Peyer's patch (tissue), 4 donors: ENCODE results near the gene NCR2. TPM values are rescaled to one million over a fixed set of nuclear protein-coding genes. Genes with fewer than 3 reads are reported as not detected.
"Not testable (repeated sequence)": the region's sequence is repeated elsewhere in the genome, so short reads cannot be mapped to it uniquely, and the experiment has no call there.

ENCODE experiments used
- DNase-seq, 3 donors: peaks; one replicate each; pipeline ENCODE4 v3.0.0-alpha.2; 2017 to 2019
- H3K27ac ChIP-seq, 4 donors: fragments of 200-600 bp; sonication (generic); one replicate each; pipeline ENCODE4 v1.5.1; 2016 to 2019
- H3K27me3 ChIP-seq, 2 donors: fragments of 200-600 bp; sonication (generic); one replicate each; pipeline ENCODE4 v1.5.1; 2019
- H3K36me3 ChIP-seq, 3 donors: fragments of 200-600 bp; sonication (generic); one replicate each; pipeline ENCODE4 v1.5.1; 2016 to 2019
- H3K4me1 ChIP-seq, 4 donors: fragments of 200-600 bp; sonication (generic); one replicate each; pipeline ENCODE4 v1.5.1; 2016 to 2019
- H3K4me3 ChIP-seq, 4 donors: fragments of 200-600 bp; sonication (generic); 1 replicate in 3 of 4; 2 replicates in 1 of 4; pipeline ENCODE4 v1.5.1; 2016 to 2019; ENCODE audit warnings: mild to moderate bottlenecking in 1 of 4
- H3K9me3 ChIP-seq, 4 donors: fragments of 200-600 bp; sonication (generic); one replicate each; pipeline ENCODE4 v1.5.1; 2016 to 2019; ENCODE audit warnings: mild to moderate bottlenecking in 1 of 4
- CTCF ChIP-seq, 6 experiments: fragments of 450-650 bp in 4 of 6; fragments of 200-600 bp in 2 of 6; sonication (generic) in 1 of 6; IDR thresholded peaks; one replicate each; pipeline ENCODE4 v1.5.1; 2017 to 2019; ENCODE audit warnings: antibody characterized with exemption in 6 of 6, mild to moderate bottlenecking in 3 of 6, moderate library complexity in 1 of 6
- POLR2A ChIP-seq, 2 donors: fragments of 450-650 bp; IDR thresholded peaks; one replicate each; pipeline ENCODE4 v1.5.1; 2017; ENCODE audit warnings: antibody characterized with exemption in 2 of 2, mild to moderate bottlenecking in 2 of 2, moderate library complexity in 2 of 2
- total RNA-seq, 4 donors: library from RNA; depleted of rRNA; stranded (reverse); fragments of >200 nt; gene quantifications; one replicate each; pipeline ENCODE4 v1.1.0, GENCODE V29; 2016

The NCR2 gene
- total RNA-seq, 4 donors from 2014 or later: not detected

GRCh38 chr6:41291717-41292116 lies 43.7 kb upstream of the NCR2 start:
- DNase-seq: no peak
- Histone ChIP-seq H3K27me3 (no peaks in the 10 kb centered on the region), H3K9me3 (no peaks in the 10 kb centered on the region), H3K4me3 (no peak overlapping the region), H3K36me3 (no peaks in the 10 kb centered on the region), H3K4me1 (no peaks in the 10 kb centered on the region), H3K27ac (no peak overlapping the region)
- TF ChIP-seq CTCF (IDR thresholded peaks at IDR 0.05) (no peak), POLR2A (IDR thresholded peaks at IDR 0.05) (no peak)

GRCh38 chr6:41294214-41294872 lies 41.1 kb upstream of the NCR2 start:
- TF ChIP-seq POLR2A (IDR thresholded peaks at IDR 0.05) (no peak), CTCF (IDR thresholded peaks at IDR 0.05) (no peak)
- Histone ChIP-seq H3K4me1 (peaks cover 0 to 5% (median 0%) of the 10 kb centered on the region in 4 donors), H3K9me3 (no peaks in the 10 kb centered on the region), H3K36me3 (no peaks in the 10 kb centered on the region), H3K4me3 (no peak overlapping the region), H3K27ac (no peak overlapping the region), H3K27me3 (no peaks in the 10 kb centered on the region)
- no peak for DNase-seq

- DNase-seq, H3K27ac ChIP-seq, H3K9me3 ChIP-seq, H3K4me1 ChIP-seq, H3K4me3 ChIP-seq, H3K27me3 ChIP-seq, H3K36me3 ChIP-seq: not testable (repeated sequence)
Measured at GRCh38 chr6:41297248-41297647, 38.2 kb upstream of the NCR2 start.

GRCh38 chr6:41298785-41299502 lies 36.5 kb upstream of the NCR2 start:
- Histone ChIP-seq H3K27me3 (no peaks in the 10 kb centered on the region), H3K4me1 (peaks cover 0 to 5% (median 0%) of the 10 kb centered on the region in 4 donors), H3K9me3 (no peaks in the 10 kb centered on the region), H3K4me3 (no peak overlapping the region), H3K36me3 (no peaks in the 10 kb centered on the region), H3K27ac (no peak overlapping the region)
- DNase-seq: no peak
- TF ChIP-seq POLR2A (IDR thresholded peaks at IDR 0.05) (no peak), CTCF (IDR thresholded peaks at IDR 0.05) (no peak)

- Histone ChIP-seq H3K27ac (no peak overlapping the region), H3K9me3 (no peaks in the 10 kb centered on the region), H3K4me3 (no peak overlapping the region), H3K27me3 (no peaks in the 10 kb centered on the region), H3K4me1 (peaks cover 0 to 5% (median 0%) of the 10 kb centered on the region in 4 donors), H3K36me3 (no peaks in the 10 kb centered on the region)
- TF ChIP-seq POLR2A (IDR thresholded peaks at IDR 0.05) (no peak), CTCF (IDR thresholded peaks at IDR 0.05) (no peak)
- no peak for DNase-seq
Measured at GRCh38 chr6:41302638-41303037, 32.8 kb upstream of the NCR2 start.

DNA sequence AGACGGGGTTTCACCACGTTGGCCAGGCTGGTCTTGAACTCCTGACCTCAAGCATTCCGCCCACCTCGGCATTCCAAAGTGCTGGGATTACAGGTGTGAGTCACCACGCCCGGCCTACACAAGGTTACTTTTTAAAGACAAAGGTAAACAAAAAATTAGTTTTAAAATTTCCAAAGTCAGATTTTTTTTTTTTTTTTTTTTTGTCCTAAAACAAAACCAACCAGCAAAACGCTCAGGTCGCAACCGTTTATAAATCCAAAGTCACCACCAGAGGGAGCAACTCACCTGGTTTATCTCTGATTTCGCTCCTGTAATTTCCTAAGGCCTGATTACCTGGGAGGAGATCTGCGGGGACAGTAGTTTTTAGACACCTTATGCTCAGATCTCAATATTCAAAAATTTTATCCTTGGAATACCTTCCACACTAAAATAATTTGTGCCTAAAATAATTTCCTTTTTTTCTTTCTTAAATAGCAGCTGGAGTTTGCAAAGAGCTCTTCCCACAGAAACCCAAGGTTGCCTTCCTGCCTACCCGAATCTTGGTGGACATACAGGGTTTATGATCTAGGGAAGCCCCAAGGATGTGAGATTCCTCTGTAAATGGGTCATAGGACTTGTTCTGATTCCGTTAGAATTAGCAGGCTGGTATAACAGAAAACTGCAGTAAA lies 29.1 kb upstream of the NCR2 start:
- Histone ChIP-seq H3K27me3 (no peaks in the 10 kb centered on the region), H3K4me3 (no peak overlapping the region), H3K9me3 (no peaks in the 10 kb centered on the region), H3K36me3 (no peaks in the 10 kb centered on the region), H3K4me1 (no peaks in the 10 kb centered on the region), H3K27ac (no peak overlapping the region)
- DNase-seq: peak in 2 of 3 donors; percentile 52 to 61
- no peak for TF ChIP-seq POLR2A (IDR thresholded peaks at IDR 0.05)
- peak; percentile 25 to 69 (median 62) for TF ChIP-seq CTCF (IDR thresholded peaks at IDR 0.05)
